GM12865 (cell line): ENCODE data around the gene ATP8A1.

ENCODE experiments used
- DNase-seq: peaks from one replicate; pipeline ENCODE4 v3.0.0; 2010; ENCODE audit warnings: low read depth
- H3K4me3 ChIP-seq: 2 replicates; pipeline ENCODE4 v1.5.1; 2011; ENCODE audit warnings: mild to moderate bottlenecking, low read depth, low read length, control low read depth
- TF ChIP-seq, protein P1 (sequence below): IDR thresholded peaks from 2 replicates; pipeline ENCODE4 v1.5.1; 2011; ENCODE audit warnings: low read length, control low read depth, low read depth, inconsistent platforms; ENCODE audit not compliant: insufficient read depth; ENCODE audit errors: missing control alignments

ATP8A1 gene

DNA sequence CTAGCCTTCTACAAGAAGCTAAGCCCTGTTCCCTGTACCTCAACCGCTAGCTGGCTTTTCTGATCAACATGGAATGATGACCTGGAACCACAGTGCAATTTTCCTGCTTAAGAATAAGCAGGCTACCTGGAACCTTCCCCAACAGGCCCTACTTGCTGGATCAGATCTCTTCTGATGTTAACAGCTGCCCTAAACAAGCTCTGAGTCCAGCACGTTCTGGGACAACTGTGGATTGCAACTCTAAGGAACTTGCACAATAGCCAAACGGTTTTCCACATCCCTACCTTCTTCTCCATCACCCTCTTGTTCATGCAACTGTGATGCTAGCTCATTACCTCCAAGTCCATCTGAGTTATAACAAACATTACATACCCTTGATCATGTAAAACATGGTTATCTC lies 19.8 kb downstream of the ATP8A1 start:
- TF ChIP-seq, protein P1, sequence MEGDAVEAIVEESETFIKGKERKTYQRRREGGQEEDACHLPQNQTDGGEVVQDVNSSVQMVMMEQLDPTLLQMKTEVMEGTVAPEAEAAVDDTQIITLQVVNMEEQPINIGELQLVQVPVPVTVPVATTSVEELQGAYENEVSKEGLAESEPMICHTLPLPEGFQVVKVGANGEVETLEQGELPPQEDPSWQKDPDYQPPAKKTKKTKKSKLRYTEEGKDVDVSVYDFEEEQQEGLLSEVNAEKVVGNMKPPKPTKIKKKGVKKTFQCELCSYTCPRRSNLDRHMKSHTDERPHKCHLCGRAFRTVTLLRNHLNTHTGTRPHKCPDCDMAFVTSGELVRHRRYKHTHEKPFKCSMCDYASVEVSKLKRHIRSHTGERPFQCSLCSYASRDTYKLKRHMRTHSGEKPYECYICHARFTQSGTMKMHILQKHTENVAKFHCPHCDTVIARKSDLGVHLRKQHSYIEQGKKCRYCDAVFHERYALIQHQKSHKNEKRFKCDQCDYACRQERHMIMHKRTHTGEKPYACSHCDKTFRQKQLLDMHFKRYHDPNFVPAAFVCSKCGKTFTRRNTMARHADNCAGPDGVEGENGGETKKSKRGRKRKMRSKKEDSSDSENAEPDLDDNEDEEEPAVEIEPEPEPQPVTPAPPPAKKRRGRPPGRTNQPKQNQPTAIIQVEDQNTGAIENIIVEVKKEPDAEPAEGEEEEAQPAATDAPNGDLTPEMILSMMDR, result no peak
- no peak for DNase-seq
- H3K4me3 ChIP-seq, result no peak overlapping the region

DNA sequence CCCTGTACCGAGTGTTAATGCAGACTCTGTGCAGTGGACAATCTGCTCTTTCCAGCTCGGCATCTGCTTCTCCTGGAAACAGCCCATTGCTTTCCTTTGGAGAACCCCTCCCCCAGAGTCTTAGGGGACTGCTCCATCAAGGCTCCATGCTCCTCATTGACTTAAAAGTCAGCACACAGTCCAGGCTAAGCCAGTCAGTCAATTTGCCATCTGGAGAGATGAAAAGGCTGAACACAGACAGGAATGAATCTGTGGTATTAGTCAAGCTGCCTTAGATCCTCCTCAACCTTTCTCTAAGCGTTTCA lies 20.3 kb downstream of the ATP8A1 start:
- TF ChIP-seq, protein P1, result no peak
- DNase-seq, result no peak
- H3K4me3 ChIP-seq, result no peak overlapping the region

- H3K4me3 ChIP-seq, result no peak overlapping the region
- TF ChIP-seq, protein P1, result no peak
- DNase-seq, result peak; percentile 65
These were observed 23.1 kb downstream of the ATP8A1 start for GRCh38 chr4:42633605-42634388.

GRCh38 chr4:42632653-42633382 lies 24.1 kb downstream of the ATP8A1 start:
- TF ChIP-seq, protein P1, result no peak
- DNase-seq, result no peak
- H3K4me3 ChIP-seq, result no peak overlapping the region

- TF ChIP-seq, protein P1, result no peak
- H3K4me3 ChIP-seq, result no peak overlapping the region
- no peak for DNase-seq
These were observed 26.0 kb downstream of the ATP8A1 start for GRCh38 chr4:42630908-42631307.

DNA sequence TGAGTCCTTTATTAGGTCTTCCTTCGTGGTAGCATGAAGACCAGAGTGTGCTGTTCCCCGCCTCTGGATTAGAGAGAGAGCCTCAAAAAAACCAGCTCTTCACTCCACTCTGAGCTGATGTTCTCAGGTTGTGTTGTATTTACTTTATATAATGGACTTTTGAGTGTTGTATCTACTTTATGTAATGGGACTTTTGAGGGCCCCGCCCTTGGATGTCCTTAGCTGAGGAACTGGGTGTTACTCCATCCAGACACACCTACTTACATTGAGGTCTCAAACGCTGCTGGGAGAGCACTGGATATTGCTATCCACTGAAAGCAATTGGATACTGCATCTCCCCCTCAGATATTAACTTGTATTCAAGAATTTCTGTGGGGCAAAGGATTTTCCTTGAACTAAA lies 28.2 kb downstream of the ATP8A1 start:
- peak overlapping the region; percentile 39 for H3K4me3 ChIP-seq
- TF ChIP-seq, protein P1, result no peak
- DNase-seq, result no peak
